Activated CD4-positive, alpha-beta T cell treated with anti-CD3 and anti-CD28 coated beads, Interleukin-2, amount 50 U/mL, for 48 hours (primary cell): ENCODE measurements around the gene RGMB.
A peak's percentile ranks its signal among the peaks of the same experiment; 100 is the strongest.
"Not testable (repeated sequence)": the region's sequence is repeated elsewhere in the genome, so short reads cannot be mapped to it uniquely, and the experiment has no call there.

ENCODE experiments used
- DNase-seq, 2 experiments: peaks; one replicate each; pipeline ENCODE4 v3.0.0-alpha.2; 2020

The RGMB gene

GRCh38 chr5:98773464-98774191 is at the start of gene RGMB:
TSS of gene RGMB (plus strand) at chr5:98773663. CDS start at chr5:98774071, 408 bp downstream.
- DNase-seq: peak; percentile 91 to 94

DNA sequence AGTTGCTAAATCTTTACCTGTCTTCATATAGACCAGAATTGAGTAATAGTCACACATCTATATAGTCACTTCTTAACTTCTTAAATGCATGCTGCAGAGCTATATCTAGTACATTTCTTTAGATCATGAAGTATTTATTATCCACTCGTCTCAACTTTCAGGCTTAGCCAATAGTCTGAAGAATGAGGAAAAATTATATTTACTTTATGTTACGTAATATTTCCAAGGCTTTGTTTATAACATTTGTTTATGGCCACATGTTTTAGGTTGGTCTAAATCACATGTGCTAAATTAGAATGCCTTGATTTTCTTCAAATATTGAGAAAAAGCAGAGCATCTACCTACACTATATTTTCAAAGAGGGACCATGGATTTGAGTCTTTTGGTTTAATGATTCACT is 47.2 kb upstream of the RGMB start:
- no peak for DNase-seq

GRCh38 chr5:98727686-98728085 is 45.8 kb upstream of the RGMB start:
- DNase-seq: no peak

GRCh38 chr5:98734646-98735045 is 38.8 kb upstream of the RGMB start:
- DNase-seq: no peak

DNA sequence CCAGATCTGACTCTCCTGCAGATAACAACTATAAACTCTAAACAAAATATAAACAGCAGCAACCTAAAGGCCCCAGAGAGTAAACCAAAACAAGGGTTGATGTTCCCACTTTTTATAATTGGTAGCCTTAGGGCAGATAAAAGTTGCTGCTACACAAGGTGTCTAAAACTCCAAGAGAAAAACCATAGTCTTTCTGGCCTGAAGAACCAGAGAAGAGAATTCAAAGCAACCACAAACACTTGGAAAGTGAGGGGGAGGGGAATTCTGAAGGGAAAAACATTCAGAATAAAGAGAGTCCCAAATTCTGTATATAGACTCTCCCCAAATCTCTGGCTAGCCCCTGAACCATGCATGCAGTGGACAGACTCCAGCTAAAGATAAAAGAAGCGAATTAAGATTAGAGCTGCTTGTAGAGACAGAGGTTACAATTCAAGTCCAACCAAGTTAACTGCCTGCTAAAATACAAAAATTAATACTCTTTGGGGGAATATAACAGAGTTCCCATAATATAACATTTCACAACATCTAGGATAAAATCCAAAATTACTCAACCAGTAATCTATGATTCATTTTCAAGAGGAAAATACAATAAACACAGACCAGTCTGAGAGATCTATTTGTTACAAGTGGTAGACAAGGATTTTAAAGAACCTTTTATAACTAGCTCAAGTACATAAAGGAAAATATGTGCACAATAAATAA is 37.5 kb upstream of the RGMB start:
- no peak for DNase-seq

- no peak for DNase-seq
These were observed 36.7 kb upstream of the RGMB start for GRCh38 chr5:98736753-98737152.

GRCh38 chr5:98737441-98737840 is 36.0 kb upstream of the RGMB start:
- DNase-seq: not testable (repeated sequence)

DNA sequence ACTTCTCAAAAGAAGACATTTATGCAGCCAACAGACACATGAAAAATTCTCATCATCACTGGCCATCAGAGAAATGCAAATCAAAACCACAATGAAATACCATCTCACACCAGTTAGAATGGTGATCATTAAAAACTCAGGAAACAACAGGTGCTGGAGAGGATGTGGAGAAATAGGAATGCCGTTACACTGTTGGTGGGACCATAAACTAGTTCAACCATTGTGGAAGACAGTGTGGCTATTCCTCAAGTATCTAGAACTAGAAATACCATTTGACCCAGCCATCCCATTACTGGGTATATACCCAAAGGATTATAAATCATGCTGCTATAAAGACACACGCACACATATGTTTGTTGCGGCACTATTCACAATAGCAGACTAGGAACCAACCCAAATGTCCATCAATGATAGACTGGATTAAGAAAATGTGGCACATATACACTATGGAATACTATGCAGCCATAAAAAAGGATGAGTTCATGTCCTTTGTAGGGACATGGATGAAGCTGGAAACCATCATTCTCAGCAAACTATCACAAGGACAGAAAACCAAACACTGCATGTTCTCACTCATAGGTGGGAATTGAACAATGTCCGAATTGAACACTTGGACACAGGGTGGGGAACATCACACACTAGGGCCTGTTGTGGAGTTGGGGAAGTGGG is 34.8 kb upstream of the RGMB start:
- DNase-seq: not testable (repeated sequence)

- no peak for DNase-seq
These were observed 31.5 kb upstream of the RGMB start for GRCh38 chr5:98741926-98742325.

DNA sequence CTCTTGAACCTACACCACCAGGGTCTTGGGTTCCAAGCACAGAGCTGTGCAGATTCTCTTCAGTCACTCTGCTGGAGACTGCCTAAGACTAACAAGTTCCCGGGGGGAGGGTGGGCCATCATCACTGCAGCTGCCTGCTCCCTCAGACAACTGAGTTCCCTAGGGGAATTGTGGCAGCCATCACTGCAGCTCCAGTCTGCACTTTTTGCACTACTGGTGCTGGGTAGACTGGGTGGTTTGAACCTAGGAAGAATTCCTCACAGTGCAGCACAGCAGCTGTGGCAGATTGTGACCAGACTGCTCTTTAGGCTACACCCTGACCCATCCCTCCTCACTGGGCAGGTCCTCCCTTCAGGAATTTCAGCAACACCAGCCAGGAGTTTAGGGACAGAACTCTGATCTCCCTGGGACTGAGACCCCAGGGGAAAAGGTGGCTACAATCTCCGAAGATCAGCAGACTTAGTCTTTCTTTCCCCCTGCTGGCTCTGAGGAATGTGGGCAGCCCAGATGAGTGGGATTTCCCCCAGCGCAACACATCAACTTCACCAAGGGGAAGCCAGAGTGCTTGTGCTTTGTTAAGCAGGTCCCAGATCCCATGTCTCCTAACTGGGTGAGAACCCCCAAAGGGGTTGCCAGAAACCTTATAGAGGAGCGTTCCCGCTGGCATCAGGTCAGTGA is 30.9 kb upstream of the RGMB start:
- no peak for DNase-seq

GRCh38 chr5:98748259-98748658 is 25.2 kb upstream of the RGMB start:
- not testable (repeated sequence) for DNase-seq

GRCh38 chr5:98749046-98749445 is 24.4 kb upstream of the RGMB start:
- no peak for DNase-seq

GRCh38 chr5:98750693-98751092 is 22.8 kb upstream of the RGMB start:
- DNase-seq: no peak

GRCh38 chr5:98752331-98752730 is 21.1 kb upstream of the RGMB start:
- not testable (repeated sequence) for DNase-seq

DNA sequence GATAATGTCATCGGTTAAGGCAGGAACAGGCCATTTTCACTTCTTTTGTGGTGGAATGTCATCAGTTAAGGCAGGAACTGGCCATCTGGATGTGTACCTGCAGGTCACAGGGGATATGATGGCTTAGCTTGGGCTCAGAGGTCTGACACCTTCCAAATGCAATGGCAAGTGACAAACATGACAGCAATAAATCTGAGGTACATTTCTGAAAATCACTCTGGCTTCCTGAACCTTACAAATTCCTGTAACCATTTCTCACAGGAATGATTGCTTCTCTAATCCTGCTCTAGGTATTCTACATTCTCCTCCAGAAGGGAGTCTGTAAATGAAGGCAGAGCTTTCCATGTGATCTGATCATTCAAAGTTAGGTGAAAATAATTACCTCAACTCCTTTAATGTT is 20.7 kb upstream of the RGMB start:
- not testable (repeated sequence) for DNase-seq

GRCh38 chr5:98753507-98753906 is 20.0 kb upstream of the RGMB start:
- no peak for DNase-seq

DNA sequence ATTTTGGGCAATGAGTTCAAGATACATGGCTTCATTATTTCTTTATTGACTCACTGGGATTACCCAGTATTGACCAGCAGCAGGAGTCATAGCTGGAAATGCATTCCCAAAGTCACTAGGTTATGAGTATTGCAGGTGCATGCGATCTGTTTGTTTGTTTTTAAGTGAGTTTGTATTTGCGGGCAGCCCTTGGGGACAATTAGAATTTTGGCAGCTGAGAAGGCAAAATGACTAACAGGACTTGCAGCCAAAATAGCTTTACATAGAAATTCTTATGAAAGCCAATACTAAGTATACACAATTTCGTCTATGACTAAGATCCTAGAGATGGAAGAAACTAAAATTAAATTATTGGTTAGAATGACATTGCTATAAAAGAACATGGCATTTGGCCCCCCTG is 18.1 kb upstream of the RGMB start:
- DNase-seq: no peak

DNA sequence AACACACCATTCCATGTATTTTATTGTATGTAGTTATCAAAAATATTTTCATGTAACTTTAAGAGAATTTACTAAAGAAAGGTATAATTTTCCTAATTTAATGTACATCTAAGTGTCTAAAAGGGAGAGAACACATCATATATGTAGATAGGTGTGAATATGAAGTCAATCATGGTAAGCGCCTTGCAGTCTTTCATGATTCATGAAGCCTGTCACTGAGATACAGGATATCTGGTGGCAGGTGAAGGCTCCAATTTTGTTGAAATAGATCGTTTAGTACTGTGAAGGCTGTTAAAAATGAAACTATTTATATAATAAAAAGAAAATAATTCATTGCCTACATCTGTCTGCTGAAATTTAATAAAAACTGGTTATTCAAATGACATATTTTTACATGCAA is 15.5 kb upstream of the RGMB start:
- no peak for DNase-seq

DNA sequence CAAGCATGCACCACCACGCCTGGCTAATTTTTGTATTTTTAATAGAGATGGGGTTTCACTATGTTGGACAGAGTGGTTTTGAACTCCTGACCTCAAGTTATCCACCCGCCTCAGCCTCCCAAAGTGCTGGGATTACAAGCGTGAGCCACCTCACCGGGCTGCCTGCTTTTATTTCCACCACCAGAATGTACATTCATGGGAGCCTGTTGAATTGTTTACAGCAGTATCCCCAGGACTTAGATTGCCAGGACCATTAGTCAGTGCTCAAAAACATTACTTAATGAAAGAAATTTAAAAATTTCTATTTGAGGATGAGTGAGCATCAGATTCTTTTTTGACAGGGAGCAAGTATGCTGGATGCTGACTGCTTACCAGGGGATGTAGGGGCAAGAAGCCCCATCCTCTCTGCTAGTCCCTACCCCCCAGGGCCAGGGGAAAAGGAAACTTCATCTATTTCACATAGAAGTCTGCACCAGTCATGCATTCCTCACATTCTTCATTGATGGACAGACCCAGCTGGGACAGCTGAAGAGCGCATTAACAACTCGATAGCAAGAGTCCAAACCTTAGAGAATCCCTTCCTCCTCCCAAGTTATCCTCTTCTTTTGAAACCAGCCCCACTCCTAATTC is 10.3 kb upstream of the RGMB start:
- DNase-seq: no peak

GRCh38 chr5:98765815-98766214 is 7.6 kb upstream of the RGMB start:
- DNase-seq: no peak

DNA sequence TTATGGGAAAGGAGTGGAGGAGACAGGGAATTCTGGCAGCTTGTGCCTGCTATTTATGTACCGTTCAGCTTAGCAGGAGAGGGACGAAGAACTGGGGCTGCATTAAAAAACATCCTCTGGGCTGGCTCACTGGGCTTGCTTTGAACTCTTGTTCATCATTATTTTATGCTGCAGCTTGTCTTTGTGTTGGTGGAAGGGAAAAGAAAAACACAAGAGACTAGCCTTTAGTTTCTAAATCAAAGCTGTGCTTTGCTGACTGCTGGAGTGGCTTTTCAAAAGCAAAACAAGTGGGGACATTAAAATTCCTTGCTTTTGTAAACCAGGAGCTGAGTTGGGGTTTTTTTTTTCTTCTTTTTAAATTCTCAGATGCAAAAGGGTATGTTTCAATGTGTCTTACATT is 5.9 kb upstream of the RGMB start:
- DNase-seq: no peak

DNA sequence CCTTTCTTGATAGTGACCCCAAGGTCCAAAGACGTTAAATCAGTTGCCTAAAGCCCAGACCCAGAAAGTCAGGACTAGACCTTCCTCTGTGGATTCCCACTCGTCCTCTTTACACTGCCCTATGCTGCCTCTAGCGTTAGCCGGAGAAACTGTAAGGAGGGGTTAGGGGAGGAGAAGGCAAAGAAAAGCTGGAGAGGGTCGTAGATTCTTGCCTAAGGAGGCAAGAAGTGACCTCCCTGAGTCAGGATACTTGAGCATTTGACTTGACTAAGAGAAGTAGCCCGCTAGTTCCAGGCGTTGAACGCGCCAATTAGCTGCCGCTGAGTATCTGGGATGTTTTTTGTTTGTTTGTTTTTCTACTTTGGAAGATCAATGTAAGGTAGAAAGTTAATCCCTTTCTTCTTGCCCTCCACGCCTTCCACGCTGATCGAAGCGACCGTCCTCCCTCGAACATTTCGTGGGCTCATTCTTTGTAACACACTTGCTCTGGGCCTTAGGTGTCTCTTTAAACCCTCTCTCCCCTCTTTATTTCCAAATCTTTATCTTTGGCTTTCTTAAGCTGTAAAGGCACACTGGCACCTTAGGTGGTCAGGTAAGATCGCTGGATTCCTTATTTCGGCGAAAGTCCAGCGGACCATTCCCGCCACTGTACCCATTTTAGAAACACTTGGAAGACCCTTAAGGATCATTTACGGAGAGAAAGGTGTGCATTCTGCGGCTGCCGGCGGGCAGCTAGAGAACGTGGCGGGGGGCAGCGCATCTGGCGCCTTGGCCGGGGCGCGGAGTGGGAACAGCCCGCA is 5.1 kb upstream of the RGMB start:
- DNase-seq: peak; percentile 40 to 53
